Upper lobe of left lung (tissue), 6 donors: ENCODE data around the gene VGLL3. TPM values are rescaled to one million over a fixed set of nuclear protein-coding genes. Genes with fewer than 3 reads are reported as not detected.

ENCODE experiments used
- ATAC-seq, 2 donors: fragments of 200-7000 bp; cut with Tn5 transposase; one replicate each; pipeline ENCODE4 v1.9.1; 2022; ENCODE audit warnings: mild to moderate bottlenecking in 2 of 2, moderate library complexity in 2 of 2; ENCODE audit not compliant: low FRiP score in 2 of 2
- DNase-seq, 2 donors: peaks; one replicate each; pipeline ENCODE4 v3.0.0-alpha.2; 2019 to 2020
- H3K27ac ChIP-seq, 4 donors: fragments of 200-600 bp; sonication (generic); one replicate each; pipeline ENCODE4 v1.5.1; 2016 to 2019
- H3K27me3 ChIP-seq, 4 donors: fragments of 200-600 bp; sonication (generic); one replicate each; pipeline ENCODE4 v1.5.1; 2017 to 2019
- H3K36me3 ChIP-seq, 4 donors: fragments of 200-600 bp; sonication (generic); one replicate each; pipeline ENCODE4 v1.5.1; 2016 to 2019
- H3K4me1 ChIP-seq, 4 donors: fragments of 200-600 bp; sonication (generic); one replicate each; pipeline ENCODE4 v1.5.1; 2018 to 2019
- H3K4me3 ChIP-seq, 4 donors: fragments of 200-600 bp; sonication (generic); one replicate each; pipeline ENCODE4 v1.5.1; 2017 to 2019; ENCODE audit warnings: mild to moderate bottlenecking in 2 of 4, moderate library complexity in 1 of 4
- H3K9me3 ChIP-seq, 4 donors: fragments of 200-600 bp; sonication (generic); one replicate each; pipeline ENCODE4 v1.5.1; 2018 to 2019
- EP300 ChIP-seq, 4 donors: sonication (generic); formaldehyde crosslinking; IDR thresholded peaks; one replicate each; pipeline ENCODE4 v1.5.1; 2017; ENCODE audit warnings: antibody characterized with exemption in 4 of 4, control low read depth in 2 of 4
- POLR2A ChIP-seq, 4 donors: fragments of 450-650 bp; IDR thresholded peaks; one replicate each; pipeline ENCODE4 v1.5.1; 2016 to 2017; ENCODE audit warnings: antibody characterized with exemption in 4 of 4, mild to moderate bottlenecking in 2 of 4
- POLR2AphosphoS5 ChIP-seq, 2 donors: sonication (generic); formaldehyde crosslinking; IDR thresholded peaks; one replicate each; pipeline ENCODE4 v1.5.1; 2017; ENCODE audit warnings: antibody characterized with exemption in 2 of 2
- WGBS, 2 donors: methylation state at CpG; one replicate each; pipeline ENCODE4 v1.1.5; 2017 to 2018; 5-methylcytosine and 5-hydroxymethylcytosine counted together
- total RNA-seq, 6 donors: library from RNA; depleted of rRNA in 4 of 6; stranded (reverse); fragments of >200 nt in 4 of 6; gene quantifications; one replicate each; pipeline versions ENCODE4 v1.1.0 to v1.2.1, GENCODE V29; 2016 to 2021
- TF ChIP-seq, protein P1 (sequence below), 6 experiments: fragments of 450-650 bp in 4 of 6; fragments of 200-600 bp in 2 of 6; sonication (generic) in 2 of 6; IDR thresholded peaks; one replicate each; pipeline ENCODE4 v1.5.1; 2016 to 2019; ENCODE audit warnings: antibody characterized with exemption in 6 of 6
- donor health status: DM: no; HTN: no; CAD: no; lungs with moderate emphysema.
- donor health status: DM: no; HTN: yes; CAD: no; lungs with severe emphysema.

VGLL3 gene
- total RNA-seq, 6 donors from 2014 or later: 11.5 to 50.5 (median 38.3) TPM

DNA sequence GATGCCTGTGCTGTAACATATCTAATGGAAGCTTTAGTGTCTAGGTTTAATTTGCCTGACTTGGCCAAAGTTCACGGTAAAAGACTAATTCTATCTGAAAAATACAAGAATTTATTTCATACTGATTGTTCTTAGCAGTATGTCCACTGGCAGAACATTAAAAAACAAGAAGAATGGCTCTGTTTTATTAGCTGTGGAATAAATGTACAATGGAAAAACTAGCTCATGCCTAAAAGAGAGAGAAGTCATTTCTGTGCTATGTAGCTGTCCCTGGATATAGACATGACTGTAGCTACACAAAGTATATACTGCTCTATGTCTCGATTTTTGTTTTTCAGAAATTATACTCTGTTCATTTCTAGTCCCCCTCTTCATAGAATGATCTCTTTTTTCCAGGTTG, 13.9 kb upstream of the VGLL3 start:
- H3K4me1 ChIP-seq: no peaks in the 10 kb centered on the region
- H3K27me3 ChIP-seq: no peaks in the 10 kb centered on the region
- H3K27ac ChIP-seq: no peak overlapping the region
- H3K9me3 ChIP-seq: no peaks in the 10 kb centered on the region
- TF ChIP-seq POLR2AphosphoS5 (IDR thresholded peaks at IDR 0.05) (no peak), EP300 (IDR thresholded peaks at IDR 0.05) (no peak), POLR2A (IDR thresholded peaks at IDR 0.05) (no peak)
- TF ChIP-seq, protein P1, sequence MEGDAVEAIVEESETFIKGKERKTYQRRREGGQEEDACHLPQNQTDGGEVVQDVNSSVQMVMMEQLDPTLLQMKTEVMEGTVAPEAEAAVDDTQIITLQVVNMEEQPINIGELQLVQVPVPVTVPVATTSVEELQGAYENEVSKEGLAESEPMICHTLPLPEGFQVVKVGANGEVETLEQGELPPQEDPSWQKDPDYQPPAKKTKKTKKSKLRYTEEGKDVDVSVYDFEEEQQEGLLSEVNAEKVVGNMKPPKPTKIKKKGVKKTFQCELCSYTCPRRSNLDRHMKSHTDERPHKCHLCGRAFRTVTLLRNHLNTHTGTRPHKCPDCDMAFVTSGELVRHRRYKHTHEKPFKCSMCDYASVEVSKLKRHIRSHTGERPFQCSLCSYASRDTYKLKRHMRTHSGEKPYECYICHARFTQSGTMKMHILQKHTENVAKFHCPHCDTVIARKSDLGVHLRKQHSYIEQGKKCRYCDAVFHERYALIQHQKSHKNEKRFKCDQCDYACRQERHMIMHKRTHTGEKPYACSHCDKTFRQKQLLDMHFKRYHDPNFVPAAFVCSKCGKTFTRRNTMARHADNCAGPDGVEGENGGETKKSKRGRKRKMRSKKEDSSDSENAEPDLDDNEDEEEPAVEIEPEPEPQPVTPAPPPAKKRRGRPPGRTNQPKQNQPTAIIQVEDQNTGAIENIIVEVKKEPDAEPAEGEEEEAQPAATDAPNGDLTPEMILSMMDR (IDR thresholded peaks at IDR 0.05): no peak
- 67 to 75% methylated on average over 2 of the region's 2 CpGs for WGBS, 2 donors
- no peaks in the 10 kb centered on the region for H3K36me3 ChIP-seq
- DNase-seq (no peak), ATAC-seq (no peak)
- H3K4me3 ChIP-seq: no peak overlapping the region

DNA sequence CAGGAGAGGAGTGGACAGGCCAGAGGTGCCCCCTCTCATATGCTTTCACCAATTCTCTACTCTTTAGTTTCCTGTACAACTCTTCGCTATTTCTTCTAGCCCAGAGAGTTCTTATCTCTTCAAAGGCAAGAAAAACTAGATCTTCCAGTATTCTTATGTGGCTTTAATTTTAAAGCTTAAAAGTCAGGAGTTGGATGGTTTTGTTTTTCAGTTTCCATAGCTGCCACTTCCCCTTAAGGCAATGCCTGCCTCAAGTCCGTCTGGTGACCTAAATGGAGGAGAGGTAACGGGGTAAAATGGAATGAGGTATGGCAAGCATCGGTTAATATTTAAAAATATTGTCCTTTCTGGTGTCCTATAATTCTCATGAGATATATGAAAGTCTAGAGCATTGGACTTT, 11.4 kb upstream of the VGLL3 start:
- no peak for ATAC-seq

DNA sequence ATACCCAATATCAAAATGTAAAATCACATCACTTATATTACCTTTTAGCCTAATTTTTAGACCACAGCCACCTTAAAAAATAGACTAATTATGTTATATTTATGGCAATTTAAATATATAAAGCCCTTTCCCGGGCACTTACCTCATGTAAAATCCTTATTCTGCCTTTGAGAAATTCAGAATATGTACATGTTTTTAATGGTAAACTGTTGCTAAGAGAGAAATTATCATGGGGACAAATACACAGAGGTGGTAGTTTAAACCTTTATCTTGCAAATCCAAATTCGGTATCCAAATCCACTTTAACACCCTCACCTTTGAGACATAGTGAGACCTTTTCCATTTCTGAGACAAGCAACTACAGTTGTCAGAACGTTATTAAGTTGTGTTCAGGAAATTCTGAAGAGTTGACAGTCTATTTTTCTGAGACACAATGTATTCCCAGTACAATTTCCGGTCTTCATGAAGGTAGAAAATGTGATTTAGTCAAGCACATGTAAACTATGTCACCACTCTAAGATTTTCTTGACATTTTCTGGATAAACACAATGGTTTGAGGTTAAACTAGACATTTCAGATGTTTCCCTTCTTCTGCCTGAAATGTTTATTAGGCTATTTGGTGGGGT, 10.6 kb upstream of the VGLL3 start:
- H3K36me3 ChIP-seq: no peaks in the 10 kb centered on the region
- no peak overlapping the region for H3K27ac ChIP-seq
- WGBS, 2 donors: 56 to 68% methylated on average over 4 of the region's 4 CpGs
- ATAC-seq (no peak), DNase-seq (no peak)
- no peaks in the 10 kb centered on the region for H3K9me3 ChIP-seq
- H3K4me3 ChIP-seq: no peak overlapping the region
- no peak for TF ChIP-seq POLR2AphosphoS5 (IDR thresholded peaks at IDR 0.05)
- no peak for TF ChIP-seq EP300 (IDR thresholded peaks at IDR 0.05)
- no peak for TF ChIP-seq POLR2A (IDR thresholded peaks at IDR 0.05)
- TF ChIP-seq, protein P1 (IDR thresholded peaks at IDR 0.05): no peak
- no peaks in the 10 kb centered on the region for H3K27me3 ChIP-seq
- no peaks in the 10 kb centered on the region for H3K4me1 ChIP-seq

More for the DNA sequence above, 11.4 kb upstream of the VGLL3 start:
- H3K9me3 ChIP-seq: no peaks in the 10 kb centered on the region
- WGBS, 2 donors: 70 to 77% methylated on average over 4 of the region's 4 CpGs
- H3K27me3 ChIP-seq: no peaks in the 10 kb centered on the region
- TF ChIP-seq POLR2A (IDR thresholded peaks at IDR 0.05): no peak
- H3K4me1 ChIP-seq: no peaks in the 10 kb centered on the region
- no peak overlapping the region for H3K27ac ChIP-seq
- H3K4me3 ChIP-seq: no peak overlapping the region
- DNase-seq: no peak
- no peaks in the 10 kb centered on the region for H3K36me3 ChIP-seq

DNA sequence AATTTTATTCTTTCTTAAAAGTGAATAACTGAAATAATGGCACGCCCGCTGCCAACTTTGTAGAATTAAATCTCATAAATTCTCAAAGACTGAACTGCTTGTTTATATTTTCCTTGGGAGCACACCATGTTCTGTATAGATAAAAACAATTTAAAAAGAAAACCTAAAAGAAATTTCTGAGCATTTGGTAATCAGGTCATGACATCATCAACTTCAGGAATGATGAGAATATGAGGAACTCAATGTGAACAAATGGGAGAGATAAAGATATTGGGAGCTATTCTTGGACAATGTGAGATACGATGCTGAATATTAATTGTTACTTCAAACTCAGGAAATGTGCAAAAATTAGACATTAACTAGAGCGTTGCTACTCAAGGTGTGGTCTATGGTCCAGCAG, 10.0 kb upstream of the VGLL3 start:
- H3K9me3 ChIP-seq: no peaks in the 10 kb centered on the region
- H3K4me1 ChIP-seq: no peaks in the 10 kb centered on the region
- no peaks in the 10 kb centered on the region for H3K36me3 ChIP-seq
- H3K27ac ChIP-seq: no peak overlapping the region
- no peaks in the 10 kb centered on the region for H3K27me3 ChIP-seq
- WGBS, 2 donors: 86 to 90% methylated on average over 4 of the region's 4 CpGs
- ATAC-seq (no peak), DNase-seq (no peak)
- TF ChIP-seq EP300 (IDR thresholded peaks at IDR 0.05) (no peak), POLR2A (IDR thresholded peaks at IDR 0.05) (no peak), POLR2AphosphoS5 (IDR thresholded peaks at IDR 0.05) (no peak)
- TF ChIP-seq, protein P1 (IDR thresholded peaks at IDR 0.05): no peak
- H3K4me3 ChIP-seq: no peak overlapping the region

DNA sequence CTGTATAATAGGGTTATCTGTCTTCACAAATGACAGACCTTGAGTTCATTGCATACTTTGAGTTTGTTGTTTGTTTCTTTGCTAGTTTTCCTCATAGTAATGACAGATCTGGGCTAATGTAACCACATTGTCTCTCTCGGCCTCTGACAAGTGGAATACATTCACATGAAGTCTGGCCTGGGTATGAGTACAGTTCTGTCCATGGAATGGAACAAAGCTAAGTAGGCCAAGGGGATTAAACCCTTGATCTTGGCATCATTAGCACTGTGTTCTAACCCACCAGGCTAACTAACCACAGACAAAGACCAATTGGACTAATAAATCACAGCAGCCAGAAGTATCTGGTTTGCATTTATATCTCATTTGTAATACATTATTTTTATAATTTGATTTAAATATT, 7.6 kb upstream of the VGLL3 start:
- Histone ChIP-seq H3K27me3 (no peaks in the 10 kb centered on the region), H3K9me3 (no peaks in the 10 kb centered on the region), H3K4me3 (no peak overlapping the region), H3K36me3 (no peaks in the 10 kb centered on the region), H3K4me1 (no peaks in the 10 kb centered on the region), H3K27ac (no peak overlapping the region)
- TF ChIP-seq EP300 (IDR thresholded peaks at IDR 0.05): no peak
- TF ChIP-seq POLR2AphosphoS5 (IDR thresholded peaks at IDR 0.05): no peak
- TF ChIP-seq, protein P1 (IDR thresholded peaks at IDR 0.05): no peak
- 77 to 89% methylated on average over 1 of the region's 1 CpG for WGBS, 2 donors
- ATAC-seq: no peak
- DNase-seq: no peak
